ENCODE results near the gene DNM3.

DNA sequence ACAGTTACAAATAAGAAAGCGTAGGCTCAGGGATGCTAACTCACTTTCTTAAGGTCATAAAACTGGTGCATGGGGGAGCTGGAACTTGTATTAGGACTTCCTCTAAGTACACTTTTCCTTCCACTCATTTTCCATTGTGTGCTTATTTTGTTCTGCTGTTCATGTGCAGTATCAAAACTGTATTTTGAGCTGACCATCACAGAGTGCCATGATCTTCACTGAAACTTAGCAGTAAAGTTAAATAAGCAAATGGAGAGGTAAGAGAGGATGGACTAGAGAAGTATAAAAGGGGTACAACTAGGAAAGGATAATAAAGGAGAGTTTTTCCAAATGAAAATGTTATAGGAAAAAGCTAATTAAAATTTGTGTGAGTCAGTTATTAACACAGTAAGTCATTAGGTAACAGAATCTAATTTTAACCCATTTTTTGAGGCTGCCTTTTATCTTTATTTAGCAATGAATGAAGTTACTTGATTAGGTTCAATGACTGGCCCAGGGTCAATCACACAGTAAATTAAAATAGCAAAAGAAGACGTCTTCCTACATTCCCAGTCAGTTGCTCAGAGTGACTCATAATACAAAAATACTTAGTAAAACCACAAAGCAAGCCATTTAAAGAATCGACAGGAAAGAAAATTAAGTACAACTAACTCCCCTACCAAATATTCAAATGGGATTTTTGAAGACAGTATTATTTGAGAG is 413.4 kb downstream of the DNM3 start:
- TF ChIP-seq, protein P1, sequence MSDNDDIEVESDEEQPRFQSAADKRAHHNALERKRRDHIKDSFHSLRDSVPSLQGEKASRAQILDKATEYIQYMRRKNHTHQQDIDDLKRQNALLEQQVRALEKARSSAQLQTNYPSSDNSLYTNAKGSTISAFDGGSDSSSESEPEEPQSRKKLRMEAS (IDR thresholded peaks at IDR 0.05; ENCODE audit: low read depth) = peak; percentile 48; the same call in 1 of the 2 replicates
- TF ChIP-seq POLR2AphosphoS5 (IDR thresholded peaks at IDR 0.05; ENCODE audit: low read depth, low read length) (peak; percentile 74; the same call in 1 of the 2 replicates), TEAD4 (IDR thresholded peaks at IDR 0.05; ENCODE audit: borderline replicate concordance, insufficient read depth) (peak; percentile 91)
- TF ChIP-seq, protein P2, sequence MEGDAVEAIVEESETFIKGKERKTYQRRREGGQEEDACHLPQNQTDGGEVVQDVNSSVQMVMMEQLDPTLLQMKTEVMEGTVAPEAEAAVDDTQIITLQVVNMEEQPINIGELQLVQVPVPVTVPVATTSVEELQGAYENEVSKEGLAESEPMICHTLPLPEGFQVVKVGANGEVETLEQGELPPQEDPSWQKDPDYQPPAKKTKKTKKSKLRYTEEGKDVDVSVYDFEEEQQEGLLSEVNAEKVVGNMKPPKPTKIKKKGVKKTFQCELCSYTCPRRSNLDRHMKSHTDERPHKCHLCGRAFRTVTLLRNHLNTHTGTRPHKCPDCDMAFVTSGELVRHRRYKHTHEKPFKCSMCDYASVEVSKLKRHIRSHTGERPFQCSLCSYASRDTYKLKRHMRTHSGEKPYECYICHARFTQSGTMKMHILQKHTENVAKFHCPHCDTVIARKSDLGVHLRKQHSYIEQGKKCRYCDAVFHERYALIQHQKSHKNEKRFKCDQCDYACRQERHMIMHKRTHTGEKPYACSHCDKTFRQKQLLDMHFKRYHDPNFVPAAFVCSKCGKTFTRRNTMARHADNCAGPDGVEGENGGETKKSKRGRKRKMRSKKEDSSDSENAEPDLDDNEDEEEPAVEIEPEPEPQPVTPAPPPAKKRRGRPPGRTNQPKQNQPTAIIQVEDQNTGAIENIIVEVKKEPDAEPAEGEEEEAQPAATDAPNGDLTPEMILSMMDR (IDR thresholded peaks at IDR 0.05) = no peak
- TF ChIP-seq, protein P3, sequence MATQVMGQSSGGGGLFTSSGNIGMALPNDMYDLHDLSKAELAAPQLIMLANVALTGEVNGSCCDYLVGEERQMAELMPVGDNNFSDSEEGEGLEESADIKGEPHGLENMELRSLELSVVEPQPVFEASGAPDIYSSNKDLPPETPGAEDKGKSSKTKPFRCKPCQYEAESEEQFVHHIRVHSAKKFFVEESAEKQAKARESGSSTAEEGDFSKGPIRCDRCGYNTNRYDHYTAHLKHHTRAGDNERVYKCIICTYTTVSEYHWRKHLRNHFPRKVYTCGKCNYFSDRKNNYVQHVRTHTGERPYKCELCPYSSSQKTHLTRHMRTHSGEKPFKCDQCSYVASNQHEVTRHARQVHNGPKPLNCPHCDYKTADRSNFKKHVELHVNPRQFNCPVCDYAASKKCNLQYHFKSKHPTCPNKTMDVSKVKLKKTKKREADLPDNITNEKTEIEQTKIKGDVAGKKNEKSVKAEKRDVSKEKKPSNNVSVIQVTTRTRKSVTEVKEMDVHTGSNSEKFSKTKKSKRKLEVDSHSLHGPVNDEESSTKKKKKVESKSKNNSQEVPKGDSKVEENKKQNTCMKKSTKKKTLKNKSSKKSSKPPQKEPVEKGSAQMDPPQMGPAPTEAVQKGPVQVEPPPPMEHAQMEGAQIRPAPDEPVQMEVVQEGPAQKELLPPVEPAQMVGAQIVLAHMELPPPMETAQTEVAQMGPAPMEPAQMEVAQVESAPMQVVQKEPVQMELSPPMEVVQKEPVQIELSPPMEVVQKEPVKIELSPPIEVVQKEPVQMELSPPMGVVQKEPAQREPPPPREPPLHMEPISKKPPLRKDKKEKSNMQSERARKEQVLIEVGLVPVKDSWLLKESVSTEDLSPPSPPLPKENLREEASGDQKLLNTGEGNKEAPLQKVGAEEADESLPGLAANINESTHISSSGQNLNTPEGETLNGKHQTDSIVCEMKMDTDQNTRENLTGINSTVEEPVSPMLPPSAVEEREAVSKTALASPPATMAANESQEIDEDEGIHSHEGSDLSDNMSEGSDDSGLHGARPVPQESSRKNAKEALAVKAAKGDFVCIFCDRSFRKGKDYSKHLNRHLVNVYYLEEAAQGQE (IDR thresholded peaks at IDR 0.05; ENCODE audit: low read depth, low read length) = no peak
